HEK293 (cell line): Measurements from ENCODE around the gene PSMC4.

Source experiments
- CTCF ChIA-PET: fragments of 350-600 bp; formaldehyde crosslinking; extraction: SDS; loops from one replicate; lab custom pipeline; 2021; ENCODE audit warnings: antibody characterized with exemption; lab: Yijun Ruan, JAX
- POLR2A ChIA-PET: fragments of 300-600 bp; formaldehyde crosslinking; extraction: SDS; loops from one replicate; lab custom pipeline; 2020; ENCODE audit warnings: antibody characterized with exemption, inconsistent platforms; lab: Yijun Ruan, JAX
- H3K27ac ChIP-seq: fragments of 200-500 bp; sonication (Bioruptor generic); 2 replicates; pipeline ENCODE4 v1.5.1; 2014; ENCODE audit warnings: low read depth, low read length, control low read depth, inconsistent platforms; ENCODE audit errors: extremely low read depth
- H3K36me3 ChIP-seq, 2 experiments: fragments of 200-500 bp in 1 of 2; sonication (Bioruptor generic) in 1 of 2; 1 replicate in 1 of 2; 2 replicates in 1 of 2; pipeline ENCODE4 v1.5.1; 2014 to 2017; ENCODE audit warnings: inconsistent platforms in 2 of 2, low read length in 2 of 2; ENCODE audit not compliant: control insufficient read depth in 2 of 2, insufficient read depth in 1 of 2
- H3K4me1 ChIP-seq: fragments of 200-500 bp; sonication (Bioruptor generic); 2 replicates; pipeline ENCODE4 v1.5.1; 2014; ENCODE audit warnings: mild to moderate bottlenecking, low read length, inconsistent platforms; ENCODE audit not compliant: control insufficient read depth, insufficient read depth
- H3K4me3 ChIP-seq: 2 replicates; pipeline ENCODE4 v1.5.1; 2011; ENCODE audit warnings: low read depth, mild to moderate bottlenecking, control low read depth, low read length, moderate library complexity
- H3K9me3 ChIP-seq: fragments of 200-500 bp; sonication (Bioruptor generic); 2 replicates; pipeline ENCODE4 v1.5.1; 2014; ENCODE audit warnings: low read depth, low read length, inconsistent platforms; ENCODE audit not compliant: control insufficient read depth, insufficient read depth
- BCL11B ChIP-seq: fragments of 450-650 bp; formaldehyde crosslinking; IDR thresholded peaks from 2 replicates; pipeline ENCODE4 v1.5.1; 2016; ENCODE audit warnings: low read depth, missing biosample characterization, missing genetic modification characterization
- KLF1 ChIP-seq: fragments of 450-650 bp; formaldehyde crosslinking; IDR thresholded peaks from 2 replicates; pipeline ENCODE4 v1.5.1; 2016; ENCODE audit warnings: missing biosample characterization, missing genetic modification characterization
- KLF16 ChIP-seq: fragments of 450-650 bp; formaldehyde crosslinking; IDR thresholded peaks from 2 replicates; pipeline ENCODE4 v1.5.1; 2017; ENCODE audit warnings: missing biosample characterization, missing genetic modification characterization
- MEIS1 ChIP-seq: sonication (generic); formaldehyde crosslinking; IDR thresholded peaks from 2 replicates; pipeline ENCODE4 v1.8.1; 2022; ENCODE audit warnings: missing genetic modification reagents, mild to moderate bottlenecking, borderline replicate concordance
- OVOL3 ChIP-seq: fragments of 450-650 bp; formaldehyde crosslinking; IDR thresholded peaks from 2 replicates; pipeline ENCODE4 v1.5.1; 2016; ENCODE audit warnings: missing biosample characterization, missing genetic modification characterization
- SCRT1 ChIP-seq: fragments of 450-650 bp; formaldehyde crosslinking; IDR thresholded peaks from 2 replicates; pipeline ENCODE4 v1.5.1; 2016; ENCODE audit warnings: missing biosample characterization, missing genetic modification characterization, borderline replicate concordance
- SCRT2 ChIP-seq: fragments of 450-650 bp; formaldehyde crosslinking; IDR thresholded peaks from 2 replicates; pipeline ENCODE4 v1.5.1; 2016; ENCODE audit warnings: missing biosample characterization, missing genetic modification characterization
- SETDB1 ChIP-seq: IDR thresholded peaks from one replicate; pipeline ENCODE4 v1.6.1; 2017; ENCODE audit warnings: mild to moderate bottlenecking, low read length, moderate library complexity, mixed read lengths; ENCODE audit not compliant: insufficient read length
- YY1 ChIP-seq: fragments of 450-650 bp; formaldehyde crosslinking; IDR thresholded peaks from 2 replicates; pipeline ENCODE4 v1.5.1; 2018; ENCODE audit warnings: missing biosample characterization, missing genetic modification characterization
- ZBTB8A ChIP-seq: fragments of 450-650 bp; formaldehyde crosslinking; IDR thresholded peaks from 2 replicates; pipeline ENCODE4 v1.5.1; 2016; ENCODE audit warnings: missing biosample characterization, missing genetic modification characterization
- ZNF138 ChIP-seq: fragments of 450-650 bp; formaldehyde crosslinking; IDR thresholded peaks from 2 replicates; pipeline ENCODE4 v1.5.1; 2016; ENCODE audit warnings: missing biosample characterization, missing genetic modification characterization, borderline replicate concordance
- ZNF223 ChIP-seq: fragments of 450-650 bp; formaldehyde crosslinking; IDR thresholded peaks from 2 replicates; pipeline ENCODE4 v1.5.1; 2016; ENCODE audit warnings: missing biosample characterization, missing genetic modification characterization
- ZNF23 ChIP-seq: fragments of 450-650 bp; formaldehyde crosslinking; IDR thresholded peaks from 2 replicates; pipeline ENCODE4 v1.5.1; 2016; ENCODE audit warnings: missing biosample characterization, missing genetic modification characterization, borderline replicate concordance
- ZNF266 ChIP-seq: fragments of 450-650 bp; formaldehyde crosslinking; IDR thresholded peaks from 2 replicates; pipeline ENCODE4 v1.5.1; 2016; ENCODE audit warnings: missing biosample characterization, missing genetic modification characterization, low read depth
- ZNF37A ChIP-seq: fragments of 450-650 bp; IDR thresholded peaks from 2 replicates; pipeline ENCODE4 v1.5.1; 2018; ENCODE audit warnings: missing biosample characterization, missing genetic modification characterization
- ZNF555 ChIP-seq: fragments of 450-650 bp; formaldehyde crosslinking; conservative IDR thresholded peaks from 2 replicates; pipeline ENCODE4 v1.5.1; 2017; ENCODE audit warnings: missing biosample characterization, mild to moderate bottlenecking, missing genetic modification characterization, inconsistent platforms
- ZNF585B ChIP-seq: fragments of 450-650 bp; formaldehyde crosslinking; IDR thresholded peaks from 2 replicates; pipeline ENCODE4 v1.5.1; 2016; ENCODE audit warnings: missing biosample characterization, missing genetic modification characterization
- ZNF768 ChIP-seq: fragments of 450-650 bp; formaldehyde crosslinking; IDR thresholded peaks from 2 replicates; pipeline ENCODE4 v1.5.1; 2018; ENCODE audit warnings: missing biosample characterization, mild to moderate bottlenecking, missing genetic modification characterization
- ZNF791 ChIP-seq: fragments of 450-650 bp; formaldehyde crosslinking; IDR thresholded peaks from 2 replicates; pipeline ENCODE4 v1.5.1; 2016; ENCODE audit warnings: missing biosample characterization, missing genetic modification characterization
- TF ChIP-seq, protein P1 (sequence below): fragments of 450-650 bp; formaldehyde crosslinking; IDR thresholded peaks from 2 replicates; pipeline ENCODE4 v1.5.1; 2016; ENCODE audit warnings: missing biosample characterization, missing genetic modification characterization, borderline replicate concordance
- TF ChIP-seq, protein P2 (sequence below): fragments of 450-650 bp; formaldehyde crosslinking; IDR thresholded peaks from 2 replicates; pipeline ENCODE4 v1.5.1; 2016; ENCODE audit warnings: missing biosample characterization, missing genetic modification characterization
- TF ChIP-seq, protein P3 (sequence below): fragments of 450-650 bp; formaldehyde crosslinking; IDR thresholded peaks from 2 replicates; pipeline ENCODE4 v1.5.1; 2016; ENCODE audit warnings: missing biosample characterization, missing genetic modification characterization
- TF ChIP-seq, protein P4 (sequence below): sonication (generic); formaldehyde crosslinking; IDR thresholded peaks from 2 replicates; pipeline ENCODE4 v1.8.1; 2022; ENCODE audit warnings: mild to moderate bottlenecking, moderate library complexity, missing genetic modification reagents
- TF ChIP-seq, protein P5 (sequence below): fragments of 450-650 bp; formaldehyde crosslinking; IDR thresholded peaks from 2 replicates; pipeline ENCODE4 v1.5.1; 2016; ENCODE audit warnings: missing biosample characterization, missing genetic modification characterization
- TF ChIP-seq, protein P6 (sequence below): fragments of 450-650 bp; formaldehyde crosslinking; optimal IDR thresholded peaks from 2 replicates; pipeline ENCODE3; 2016; ENCODE audit warnings: missing biosample characterization, mild to moderate bottlenecking, missing genetic modification characterization

PSMC4 gene

DNA sequence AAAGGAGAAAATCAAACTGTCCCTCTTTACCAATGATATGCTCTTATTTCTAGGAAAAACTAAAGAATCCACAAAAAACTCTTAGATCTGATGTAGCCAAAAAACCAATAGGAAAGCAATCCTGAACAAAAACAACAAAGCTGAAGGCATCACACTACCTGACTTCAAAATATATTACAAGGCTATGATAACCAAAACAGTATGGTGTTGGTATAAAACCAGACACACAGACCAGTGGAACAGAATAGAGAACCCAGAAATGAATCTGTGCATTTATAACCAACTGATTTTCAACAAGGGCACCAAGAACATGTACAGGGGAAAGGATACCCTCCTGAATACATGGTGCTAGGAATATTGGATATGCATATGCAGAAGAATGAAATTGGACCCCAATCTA, 16.2 kb downstream of the PSMC4 start (continued):
- TF ChIP-seq, protein P1, sequence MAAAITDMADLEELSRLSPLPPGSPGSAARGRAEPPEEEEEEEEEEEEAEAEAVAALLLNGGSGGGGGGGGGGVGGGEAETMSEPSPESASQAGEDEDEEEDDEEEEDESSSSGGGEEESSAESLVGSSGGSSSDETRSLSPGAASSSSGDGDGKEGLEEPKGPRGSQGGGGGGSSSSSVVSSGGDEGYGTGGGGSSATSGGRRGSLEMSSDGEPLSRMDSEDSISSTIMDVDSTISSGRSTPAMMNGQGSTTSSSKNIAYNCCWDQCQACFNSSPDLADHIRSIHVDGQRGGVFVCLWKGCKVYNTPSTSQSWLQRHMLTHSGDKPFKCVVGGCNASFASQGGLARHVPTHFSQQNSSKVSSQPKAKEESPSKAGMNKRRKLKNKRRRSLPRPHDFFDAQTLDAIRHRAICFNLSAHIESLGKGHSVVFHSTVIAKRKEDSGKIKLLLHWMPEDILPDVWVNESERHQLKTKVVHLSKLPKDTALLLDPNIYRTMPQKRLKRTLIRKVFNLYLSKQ (tag by site-specific recombination) = no peak
- TF ChIP-seq, protein P2, sequence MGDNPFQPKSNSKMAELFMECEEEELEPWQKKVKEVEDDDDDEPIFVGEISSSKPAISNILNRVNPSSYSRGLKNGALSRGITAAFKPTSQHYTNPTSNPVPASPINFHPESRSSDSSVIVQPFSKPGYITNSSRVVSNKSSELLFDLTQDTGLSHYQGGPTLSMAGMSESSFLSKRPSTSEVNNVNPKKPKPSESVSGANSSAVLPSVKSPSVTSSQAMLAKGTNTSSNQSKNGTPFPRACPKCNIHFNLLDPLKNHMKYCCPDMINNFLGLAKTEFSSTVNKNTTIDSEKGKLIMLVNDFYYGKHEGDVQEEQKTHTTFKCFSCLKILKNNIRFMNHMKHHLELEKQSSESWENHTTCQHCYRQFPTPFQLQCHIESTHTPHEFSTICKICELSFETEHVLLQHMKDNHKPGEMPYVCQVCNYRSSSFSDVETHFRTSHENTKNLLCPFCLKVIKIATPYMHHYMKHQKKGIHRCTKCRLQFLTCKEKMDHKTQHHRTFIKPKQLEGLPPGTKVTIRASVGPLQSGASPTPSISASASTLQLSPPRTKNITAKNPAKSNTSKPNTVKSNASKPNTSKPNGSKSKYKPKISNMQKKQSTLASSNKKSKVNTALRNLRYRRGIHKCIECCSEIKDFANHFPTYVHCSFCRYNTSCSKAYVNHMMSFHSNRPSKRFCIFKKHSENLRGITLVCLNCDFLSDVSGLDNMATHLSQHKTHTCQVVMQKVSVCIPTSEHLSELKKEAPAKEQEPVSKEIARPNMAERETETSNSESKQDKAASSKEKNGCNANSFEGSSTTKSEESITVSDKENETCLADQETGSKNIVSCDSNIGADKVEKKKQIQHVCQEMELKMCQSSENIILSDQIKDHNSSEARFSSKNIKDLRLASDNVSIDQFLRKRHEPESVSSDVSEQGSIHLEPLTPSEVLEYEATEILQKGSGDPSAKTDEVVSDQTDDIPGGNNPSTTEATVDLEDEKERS (tag by site-specific recombination) = peak; percentile 96
- 0 out of 2 replicates have a peak, but pooled peaks have one; percentile 1 for TF ChIP-seq KLF16 (tag by site-specific recombination)
- TF ChIP-seq ZBTB8A = no peak
- TF ChIP-seq SCRT1 (tag by site-specific recombination) = no peak
- no peak for TF ChIP-seq BCL11B (tag by site-specific recombination)
- TF ChIP-seq, protein P3, sequence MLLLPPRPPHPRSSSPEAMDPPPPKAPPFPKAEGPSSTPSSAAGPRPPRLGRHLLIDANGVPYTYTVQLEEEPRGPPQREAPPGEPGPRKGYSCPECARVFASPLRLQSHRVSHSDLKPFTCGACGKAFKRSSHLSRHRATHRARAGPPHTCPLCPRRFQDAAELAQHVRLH = peak; percentile 73

DNA sequence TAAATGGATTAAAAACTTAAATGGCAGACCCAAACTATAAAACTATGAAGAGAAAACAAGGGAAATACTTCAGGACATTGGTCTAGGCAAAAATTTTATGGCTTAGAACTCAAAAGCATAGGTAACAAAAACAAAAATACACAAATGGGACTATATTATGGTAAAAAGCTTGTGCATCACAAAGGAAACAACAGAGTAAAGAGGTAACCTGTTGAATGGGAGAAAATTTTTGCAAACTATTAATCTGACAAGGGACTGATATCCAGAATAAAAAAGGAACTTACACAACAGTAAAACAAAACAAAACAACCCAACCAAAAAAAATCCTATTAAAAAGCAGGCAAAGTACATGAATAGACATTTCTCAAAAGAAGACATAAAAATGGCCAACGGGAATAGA, 16.6 kb downstream of the PSMC4 start:
- H3K4me3 ChIP-seq = no peak overlapping the region
- TF ChIP-seq SCRT2 (tag by site-specific recombination) (peak; percentile 93), ZNF223 (tag by site-specific recombination) (no peak), SCRT1 (tag by site-specific recombination) (peak; percentile 80; the same call in 1 of the 2 replicates)
- TF ChIP-seq, all 188 proteins: peak for 2
- ChIA-PET POLR2A (interaction anchor here (1.4 kb wide), 1 partner anchor 17 kb away, joined by 3 read pairs; the partner anchor contains the start of gene PSMC4), CTCF (no interaction called here)
- Histone ChIP-seq H3K9me3 (peaks cover 31% of the 10 kb centered on the region), H3K36me3 (peaks cover 13 to 33% of the 10 kb centered on the region in 2 experiments), H3K4me1 (no peaks in the 10 kb centered on the region; the same call in 1 of the 2 replicates), H3K27ac (no peak overlapping the region)

DNA sequence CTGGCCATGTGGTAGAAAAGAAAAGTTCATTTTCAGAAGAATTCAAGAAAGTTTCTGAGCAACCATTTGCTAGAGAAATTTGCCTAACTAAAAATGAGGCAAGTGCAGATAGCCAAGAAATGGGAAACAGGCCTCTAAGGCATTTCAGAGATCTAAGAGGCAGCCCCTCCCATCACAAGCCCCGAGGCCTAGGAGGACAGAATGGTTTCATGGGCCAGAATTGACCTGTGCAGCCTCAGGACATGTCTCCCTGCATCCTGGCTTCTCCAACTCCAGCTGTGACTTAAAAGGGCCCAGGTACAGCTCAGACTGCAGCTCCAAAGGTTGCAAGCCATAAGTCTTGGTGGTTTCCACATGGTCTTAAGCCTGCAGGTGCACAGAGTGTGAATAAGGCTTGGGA, 22.6 kb downstream of the PSMC4 start:
- Histone ChIP-seq H3K4me3 (no peak overlapping the region), H3K4me1 (peaks cover 9% of the 10 kb centered on the region), H3K36me3 (peaks cover 0 to 25% of the 10 kb centered on the region in 2 experiments; a peak in 2 of 3 replicates), H3K9me3 (peaks cover 8% of the 10 kb centered on the region; the same call in 1 of the 2 replicates), H3K27ac (no peak overlapping the region)
- CTCF ChIA-PET = interaction anchor here (0.8 kb wide), 1 partner anchor 151 kb away, joined by 5 read pairs; no protein-coding TSS in a partner anchor
- POLR2A ChIA-PET = interaction anchor here (1.0 kb wide), 1 partner anchor 23 kb away, joined by 3 read pairs; no protein-coding TSS in a partner anchor
- TF ChIP-seq SETDB1 = peak; percentile 80
- no peak for TF ChIP-seq ZNF768 (tag by site-specific recombination)
- no peak for TF ChIP-seq YY1 (tag by site-specific recombination)
- TF ChIP-seq KLF1 (tag by site-specific recombination) = no peak
- TF ChIP-seq, protein P4, sequence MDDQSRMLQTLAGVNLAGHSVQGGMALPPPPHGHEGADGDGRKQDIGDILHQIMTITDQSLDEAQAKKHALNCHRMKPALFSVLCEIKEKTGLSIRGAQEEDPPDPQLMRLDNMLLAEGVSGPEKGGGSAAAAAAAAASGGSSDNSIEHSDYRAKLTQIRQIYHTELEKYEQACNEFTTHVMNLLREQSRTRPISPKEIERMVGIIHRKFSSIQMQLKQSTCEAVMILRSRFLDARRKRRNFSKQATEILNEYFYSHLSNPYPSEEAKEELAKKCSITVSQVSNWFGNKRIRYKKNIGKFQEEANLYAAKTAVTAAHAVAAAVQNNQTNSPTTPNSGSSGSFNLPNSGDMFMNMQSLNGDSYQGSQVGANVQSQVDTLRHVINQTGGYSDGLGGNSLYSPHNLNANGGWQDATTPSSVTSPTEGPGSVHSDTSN = no peak
- TF ChIP-seq ZNF37A (tag by site-specific recombination) = no peak
- TF ChIP-seq ZNF266 = no peak
- no peak for TF ChIP-seq ZNF23
- TF ChIP-seq, protein P5, sequence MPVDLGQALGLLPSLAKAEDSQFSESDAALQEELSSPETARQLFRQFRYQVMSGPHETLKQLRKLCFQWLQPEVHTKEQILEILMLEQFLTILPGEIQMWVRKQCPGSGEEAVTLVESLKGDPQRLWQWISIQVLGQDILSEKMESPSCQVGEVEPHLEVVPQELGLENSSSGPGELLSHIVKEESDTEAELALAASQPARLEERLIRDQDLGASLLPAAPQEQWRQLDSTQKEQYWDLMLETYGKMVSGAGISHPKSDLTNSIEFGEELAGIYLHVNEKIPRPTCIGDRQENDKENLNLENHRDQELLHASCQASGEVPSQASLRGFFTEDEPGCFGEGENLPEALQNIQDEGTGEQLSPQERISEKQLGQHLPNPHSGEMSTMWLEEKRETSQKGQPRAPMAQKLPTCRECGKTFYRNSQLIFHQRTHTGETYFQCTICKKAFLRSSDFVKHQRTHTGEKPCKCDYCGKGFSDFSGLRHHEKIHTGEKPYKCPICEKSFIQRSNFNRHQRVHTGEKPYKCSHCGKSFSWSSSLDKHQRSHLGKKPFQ (tag by site-specific recombination) = no peak
- TF ChIP-seq ZNF138 (tag by site-specific recombination) = no peak
- peak; percentile 100 for TF ChIP-seq ZNF585B
- TF ChIP-seq OVOL3 = no peak
- TF ChIP-seq, protein P6, sequence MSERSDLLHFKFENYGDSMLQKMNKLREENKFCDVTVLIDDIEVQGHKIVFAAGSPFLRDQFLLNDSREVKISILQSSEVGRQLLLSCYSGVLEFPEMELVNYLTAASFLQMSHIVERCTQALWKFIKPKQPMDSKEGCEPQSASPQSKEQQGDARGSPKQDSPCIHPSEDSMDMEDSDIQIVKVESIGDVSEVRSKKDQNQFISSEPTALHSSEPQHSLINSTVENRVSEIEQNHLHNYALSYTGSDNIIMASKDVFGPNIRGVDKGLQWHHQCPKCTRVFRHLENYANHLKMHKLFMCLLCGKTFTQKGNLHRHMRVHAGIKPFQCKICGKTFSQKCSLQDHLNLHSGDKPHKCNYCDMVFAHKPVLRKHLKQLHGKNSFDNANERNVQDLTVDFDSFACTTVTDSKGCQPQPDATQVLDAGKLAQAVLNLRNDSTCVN (tag by site-specific recombination) = peak; percentile 11
- no peak for TF ChIP-seq ZNF555 (tag by site-specific recombination)
- no peak for TF ChIP-seq ZNF791 (tag by site-specific recombination)
- TF ChIP-seq MEIS1 (CRISPR knock-in tag) = no peak
